SK-N-SH treated with all-trans-retinoic acid at 6 μM for 48 hours (cell line): ENCODE results near the gene GMPR2.

Experiments
- ATAC-seq: fragments of 200-7000 bp; cut with Tn5 transposase; 3 replicates; pipeline ENCODE4 v1.9.1; 2020; ENCODE audit warnings: mild to moderate bottlenecking, moderate library complexity
- ARNTL ChIP-seq: fragments of 450-650 bp; formaldehyde crosslinking; IDR thresholded peaks from 2 replicates; pipeline ENCODE4 v1.5.0; 2020; ENCODE audit warnings: low read depth, mild to moderate bottlenecking, moderate library complexity, borderline replicate concordance
- CREB5 ChIP-seq: fragments of 250-450 bp; sonication (Bioruptor Pico); IDR thresholded peaks from 2 replicates; pipeline ENCODE4 v1.5.1; 2020; ENCODE audit warnings: low read depth, mild to moderate bottlenecking, moderate library complexity
- CSDC2 ChIP-seq: fragments of 250-450 bp; sonication (Bioruptor Pico); IDR thresholded peaks from 2 replicates; pipeline ENCODE4 v1.5.0; 2020; ENCODE audit warnings: mild to moderate bottlenecking, moderate library complexity
- CSRNP3 ChIP-seq: fragments of 250-450 bp; sonication (Bioruptor Pico); IDR thresholded peaks from 2 replicates; pipeline ENCODE4 v1.5.1; 2021; ENCODE audit warnings: mild to moderate bottlenecking, moderate library complexity
- ESRRG ChIP-seq: fragments of 250-450 bp; sonication (Bioruptor Pico); IDR thresholded peaks from 2 replicates; pipeline ENCODE4 v1.6.1; 2021; ENCODE audit warnings: mild to moderate bottlenecking
- GLIS3 ChIP-seq: fragments of 250-450 bp; sonication (Bioruptor Pico); IDR thresholded peaks from 2 replicates; pipeline ENCODE4 v1.5.0; 2020; ENCODE audit warnings: mild to moderate bottlenecking, moderate library complexity
- OSR1 ChIP-seq: fragments of 250-450 bp; sonication (Bioruptor Pico); IDR thresholded peaks from 2 replicates; pipeline ENCODE4 v1.8.0; 2022; ENCODE audit warnings: moderate library complexity, mild to moderate bottlenecking, inconsistent platforms
- PATZ1 ChIP-seq: fragments of 250-450 bp; sonication (Bioruptor Pico); IDR thresholded peaks from 2 replicates; pipeline ENCODE4 v1.8.0; 2020; ENCODE audit warnings: mild to moderate bottlenecking, moderate library complexity, borderline replicate concordance
- POU6F1 ChIP-seq: fragments of 250-450 bp; sonication (Bioruptor Pico); IDR thresholded peaks from 2 replicates; pipeline ENCODE4 v1.8.0; 2021; ENCODE audit warnings: low read depth, mild to moderate bottlenecking, moderate library complexity, borderline replicate concordance
- PPARA ChIP-seq: fragments of 250-450 bp; sonication (Bioruptor Pico); IDR thresholded peaks from 2 replicates; pipeline ENCODE4 v1.5.0; 2020; ENCODE audit warnings: mild to moderate bottlenecking, borderline replicate concordance
- RARB ChIP-seq: fragments of 250-450 bp; sonication (Bioruptor Pico); IDR thresholded peaks from 2 replicates; pipeline ENCODE4 v1.8.0; 2021; ENCODE audit warnings: mild to moderate bottlenecking, moderate library complexity
- TCF4 ChIP-seq: fragments of 250-450 bp; sonication (Bioruptor Pico); IDR thresholded peaks from 2 replicates; pipeline ENCODE4 v1.8.0; 2021; ENCODE audit warnings: mild to moderate bottlenecking, moderate library complexity, borderline replicate concordance
- TOX ChIP-seq: fragments of 250-450 bp; sonication (Bioruptor Pico); IDR thresholded peaks from 2 replicates; pipeline ENCODE4 v1.8.0; 2021; ENCODE audit warnings: mild to moderate bottlenecking, moderate library complexity, borderline replicate concordance
- TSHZ2 ChIP-seq: fragments of 250-450 bp; sonication (Bioruptor Pico); IDR thresholded peaks from 2 replicates; pipeline ENCODE4 v1.5.0; 2020; ENCODE audit warnings: mild to moderate bottlenecking, moderate library complexity
- ZC3H10 ChIP-seq: fragments of 250-450 bp; sonication (Bioruptor Pico); IDR thresholded peaks from 2 replicates; pipeline ENCODE4 v1.5.1; 2021; ENCODE audit warnings: mild to moderate bottlenecking, moderate library complexity
- ZFP3 ChIP-seq: fragments of 250-450 bp; sonication (Bioruptor Pico); IDR thresholded peaks from 2 replicates; pipeline ENCODE4 v1.5.0; 2020; ENCODE audit warnings: mild to moderate bottlenecking, moderate library complexity
- ZNF565 ChIP-seq: fragments of 450-650 bp; formaldehyde crosslinking; conservative IDR thresholded peaks from 2 replicates; pipeline ENCODE4 v1.5.0; 2020; ENCODE audit warnings: low read depth, mild to moderate bottlenecking, moderate library complexity
- ZNF70 ChIP-seq: fragments of 450-650 bp; formaldehyde crosslinking; IDR thresholded peaks from 2 replicates; pipeline ENCODE4 v1.5.0; 2020; ENCODE audit warnings: mild to moderate bottlenecking, moderate library complexity

The GMPR2 gene

GRCh38 chr14:24256960-24257359 lies 24.2 kb downstream of the GMPR2 start:
- TF ChIP-seq ZNF70 (no peak), GLIS3 (CRISPR knock-in tag) (no peak), CSRNP3 (CRISPR knock-in tag) (no peak), CREB5 (CRISPR knock-in tag) (no peak), TOX (CRISPR knock-in tag) (no peak), PPARA (no peak), ZC3H10 (CRISPR knock-in tag) (no peak), ZFP3 (CRISPR knock-in tag) (no peak)
- no peak for ATAC-seq

- no peak for ATAC-seq
Observed at GRCh38 chr14:24258119-24258518, 25.4 kb downstream of the GMPR2 start.

More at GRCh38 chr14:24258119-24258518, 25.4 kb downstream of the GMPR2 start:
- TF ChIP-seq OSR1 (CRISPR knock-in tag) (no peak), ARNTL (CRISPR knock-in tag) (no peak), ZNF70 (no peak), POU6F1 (CRISPR knock-in tag) (no peak), RARB (CRISPR knock-in tag) (no peak), CSDC2 (CRISPR knock-in tag) (no peak), TOX (CRISPR knock-in tag) (no peak), ZC3H10 (CRISPR knock-in tag) (no peak), ESRRG (no peak), ZFP3 (CRISPR knock-in tag) (no peak), TSHZ2 (no peak), TCF4 (CRISPR knock-in tag) (no peak), ZNF565 (CRISPR knock-in tag) (no peak), PATZ1 (CRISPR knock-in tag) (no peak), CSRNP3 (CRISPR knock-in tag) (no peak)
